Stimulated activated CD4-positive, alpha-beta T cell treated with anti-CD3 and anti-CD28 coated beads, Interleukin-15, amount 100 ng/mL, for 48 hours (primary cell): ENCODE data around the gene TNS3.

ENCODE experiments used
- DNase-seq, 2 donors: peaks; one replicate each; pipeline ENCODE4 v3.0.0-alpha.2; 2020; ENCODE audit warnings: low read depth in 2 of 2

The TNS3 gene

DNA sequence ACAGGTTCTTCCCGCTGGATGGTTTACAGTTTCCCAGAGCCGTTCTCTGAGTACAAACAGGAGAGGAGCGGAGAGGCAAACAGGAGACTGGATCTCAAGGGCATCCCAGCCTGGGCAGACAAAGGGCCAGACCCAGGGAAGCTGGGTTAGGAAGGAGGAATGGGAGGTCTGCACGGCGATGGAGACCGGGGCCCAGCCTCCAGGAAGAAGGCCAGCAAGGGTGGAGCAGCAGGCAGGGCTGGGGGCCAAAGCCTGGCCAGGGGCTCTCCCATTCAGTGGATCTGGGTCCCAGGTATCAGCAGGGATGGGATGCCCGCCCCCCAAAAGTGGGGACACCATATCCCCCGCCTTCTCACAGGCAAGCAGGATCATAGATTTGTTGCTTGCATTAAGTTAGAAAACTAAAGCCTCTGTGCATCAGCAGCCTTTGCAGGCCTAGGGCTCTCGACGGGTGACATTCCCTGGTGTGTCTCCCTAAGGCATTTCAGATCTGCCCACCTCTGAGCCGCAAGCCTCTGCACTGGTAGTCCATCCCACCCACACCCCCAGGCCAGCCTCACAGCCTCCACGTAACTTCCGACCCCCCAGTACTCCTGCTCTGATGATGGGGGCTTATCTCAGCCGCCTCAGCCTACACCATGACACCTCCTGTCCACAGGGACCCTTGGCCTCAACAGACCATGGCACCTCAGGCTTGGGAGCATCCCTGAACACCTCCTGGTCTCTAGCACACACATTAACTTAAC, 59.9 kb downstream of the TNS3 start:
- DNase-seq: no peak

DNA sequence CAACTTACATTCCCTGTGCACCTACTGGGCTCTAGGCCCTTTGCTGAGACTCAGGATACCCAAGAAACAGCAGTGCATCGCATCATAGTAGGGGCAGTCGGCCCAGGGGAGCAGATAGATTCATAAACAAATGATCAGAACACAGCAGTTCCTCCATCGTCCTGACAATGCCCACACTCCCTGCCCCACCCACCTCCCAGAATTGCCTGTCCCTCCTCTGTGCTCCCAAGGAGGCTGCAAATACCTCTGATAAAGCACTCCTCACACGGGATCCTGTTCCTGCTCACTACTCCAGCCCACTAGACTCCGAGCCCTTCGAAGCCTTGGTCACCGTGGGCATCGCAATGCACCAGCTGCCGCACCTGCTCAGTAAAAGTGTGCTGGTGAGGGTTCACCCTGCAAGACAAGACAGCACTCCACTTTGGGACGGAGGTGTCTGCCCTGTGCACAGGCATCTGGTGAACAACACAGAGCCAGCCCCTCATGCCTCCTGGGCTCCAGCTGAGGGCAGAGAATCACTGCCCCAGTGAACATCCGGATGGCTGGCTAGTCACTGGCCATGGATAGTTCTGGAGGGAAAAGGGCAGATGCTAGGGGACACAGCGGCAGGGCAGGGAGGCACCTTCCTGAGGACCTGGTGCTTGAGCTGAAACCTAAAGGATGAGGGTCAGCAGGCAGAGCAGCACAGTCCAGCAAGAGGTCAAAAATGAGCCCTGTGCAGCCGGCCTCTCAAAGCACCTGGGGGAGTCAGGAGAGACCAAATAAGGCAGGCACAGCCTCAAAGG, 60.7 kb downstream of the TNS3 start:
- DNase-seq: no peak

DNA sequence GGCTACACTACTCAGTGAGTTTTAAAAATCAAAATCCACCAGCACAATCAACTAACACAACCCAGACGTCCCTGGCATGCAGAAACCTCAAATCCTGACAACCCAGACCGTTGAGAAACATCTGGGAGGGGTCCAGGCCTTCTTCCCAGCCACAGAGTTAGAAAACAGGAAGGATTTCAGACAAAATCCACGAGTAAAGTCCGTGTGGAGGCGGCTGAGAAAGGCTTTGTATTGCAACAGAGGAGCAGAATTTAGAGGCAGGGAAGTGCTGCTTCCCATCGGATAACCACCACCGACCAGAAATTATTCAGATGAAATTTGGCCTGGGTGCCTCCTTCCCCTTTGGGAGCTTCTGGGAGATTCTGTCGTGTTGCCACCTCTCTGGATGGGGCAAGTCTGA, 61.5 kb downstream of the TNS3 start:
- DNase-seq: no peak

DNA sequence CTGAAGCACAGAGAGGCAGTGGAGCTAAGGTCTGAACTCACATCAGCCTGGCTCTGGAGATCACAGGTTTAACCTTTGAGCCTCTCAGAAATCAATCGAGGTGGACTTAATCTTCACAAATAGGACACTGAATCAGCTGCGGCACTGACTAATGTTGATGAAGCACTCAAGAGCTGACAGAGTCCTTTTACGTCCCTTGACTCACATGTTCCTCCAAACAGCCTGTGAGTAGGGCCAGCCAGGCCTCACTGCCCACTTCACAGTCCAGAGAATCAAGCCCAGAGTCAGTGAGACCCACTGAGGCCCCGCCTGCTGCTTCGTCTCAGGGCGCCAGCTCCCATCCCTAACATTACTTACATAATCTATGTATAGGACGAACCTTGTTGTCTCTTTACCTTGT, 63.1 kb downstream of the TNS3 start:
- no peak for DNase-seq

DNA sequence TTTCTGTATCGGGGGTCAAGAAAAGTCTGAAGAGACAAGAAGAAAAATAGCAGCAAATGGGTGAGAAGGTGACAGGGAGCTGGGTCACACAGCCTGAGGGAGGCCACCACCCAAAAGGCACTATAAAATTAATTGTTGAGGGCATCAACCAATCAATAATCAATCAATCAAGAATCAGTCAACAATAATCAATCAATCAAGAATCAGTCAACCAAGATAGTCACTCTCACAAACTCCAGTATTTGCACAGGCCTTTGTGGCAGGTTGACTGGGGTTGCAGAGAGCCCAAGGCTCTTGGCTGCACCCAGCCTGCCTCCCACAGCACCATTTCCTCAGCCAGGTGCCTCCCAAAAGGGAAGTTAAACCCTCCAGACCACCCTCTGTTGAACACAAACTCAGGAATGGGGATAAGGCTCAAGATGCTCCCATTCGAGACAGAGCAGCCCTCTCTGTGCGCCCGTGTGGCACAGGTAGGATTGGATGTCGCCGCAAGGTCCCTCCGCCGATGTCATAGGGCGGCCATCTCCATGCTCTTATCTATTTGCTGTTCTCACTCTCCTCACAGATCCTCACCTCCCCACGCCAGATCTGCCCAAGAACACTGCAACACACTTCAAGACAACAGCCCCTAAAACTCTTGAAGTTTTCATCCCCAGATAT, 64.0 kb downstream of the TNS3 start:
- DNase-seq: no peak

DNA sequence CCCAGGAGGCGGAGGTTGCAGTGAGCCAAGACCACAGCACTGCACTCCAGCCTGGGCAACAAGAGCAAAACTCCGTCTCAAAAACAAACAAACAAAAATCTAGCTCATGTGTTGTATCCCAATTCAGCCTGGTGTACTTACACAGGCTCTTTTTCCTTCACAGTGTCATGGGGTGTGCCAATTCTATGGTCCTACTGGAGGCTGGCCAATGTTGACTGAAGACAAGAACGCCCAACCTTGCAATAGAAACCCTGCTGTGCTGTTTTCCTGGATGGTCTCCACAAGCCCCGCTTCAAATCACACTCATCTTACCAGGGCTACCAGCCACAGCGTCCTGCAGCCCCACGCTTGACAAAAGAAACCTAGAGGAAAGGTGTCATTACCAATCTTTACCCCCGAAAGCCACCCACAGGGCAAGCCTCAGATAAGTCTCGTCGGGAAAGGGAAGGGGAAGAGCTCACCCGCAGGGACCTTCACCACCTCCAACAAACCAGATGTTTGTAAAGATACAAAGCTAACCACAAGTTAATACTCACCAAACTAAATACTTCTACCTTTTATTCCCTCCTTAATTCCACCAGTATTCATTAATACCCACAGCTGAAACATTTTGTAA, 64.8 kb downstream of the TNS3 start:
- no peak for DNase-seq

DNA sequence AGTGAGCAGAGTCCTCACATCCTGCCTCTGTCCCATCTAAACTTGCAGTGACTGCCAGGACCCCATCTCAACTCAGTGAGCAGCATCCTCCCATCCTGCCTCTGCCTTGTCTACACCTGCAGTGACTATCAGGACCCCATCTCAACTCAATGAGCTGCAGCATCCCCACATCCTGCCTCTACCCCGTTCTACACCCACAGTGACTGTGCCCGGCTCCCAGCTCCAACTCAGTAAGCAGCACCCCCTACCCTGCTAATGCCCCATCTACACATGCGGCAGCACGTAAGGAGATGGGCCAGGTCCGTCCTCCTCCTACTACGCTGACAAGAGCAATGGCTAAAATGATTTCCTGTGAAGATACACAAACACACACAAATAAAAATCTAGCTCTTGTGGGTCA, 65.5 kb downstream of the TNS3 start:
- DNase-seq: no peak

DNA sequence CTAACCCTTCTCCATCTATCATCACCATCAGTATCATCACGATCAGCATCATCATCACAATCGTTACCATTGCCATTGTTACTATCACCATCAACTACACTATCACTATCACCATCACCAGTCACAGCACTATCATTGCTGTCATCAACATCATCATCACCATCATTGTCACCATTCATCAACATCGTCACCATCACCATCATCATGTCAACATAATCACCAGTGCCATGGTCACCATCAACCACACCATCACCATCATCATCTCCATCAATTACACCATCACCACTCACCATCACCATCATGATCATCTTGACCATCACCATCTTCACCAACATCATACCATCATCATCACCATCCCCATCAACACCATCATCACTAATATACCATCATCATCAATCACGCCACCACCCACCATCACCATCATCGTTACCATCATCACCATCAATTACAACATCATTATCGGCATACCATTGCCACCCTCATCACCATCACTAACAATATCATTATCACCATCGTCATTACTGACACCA, 66.5 kb downstream of the TNS3 start:
- DNase-seq: no peak

DNA sequence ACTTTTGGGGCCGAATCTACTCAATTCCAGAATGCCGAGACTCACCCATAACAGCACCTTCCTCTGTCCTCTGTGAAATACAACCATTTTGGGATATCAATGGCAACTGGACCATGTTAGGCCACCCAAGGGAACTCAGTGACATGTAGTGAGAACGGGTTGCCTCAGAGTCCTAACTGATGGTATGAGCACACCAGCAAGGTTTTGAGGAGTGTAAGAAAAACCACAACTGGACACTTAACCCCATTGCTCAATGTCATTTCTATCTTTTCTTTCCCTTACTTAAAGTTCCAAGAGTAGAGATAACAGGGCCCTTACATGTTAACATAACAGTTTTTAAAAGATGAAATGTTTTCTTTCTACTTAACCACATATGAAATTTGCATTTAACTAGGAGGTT, 67.1 kb downstream of the TNS3 start:
- no peak for DNase-seq

DNA sequence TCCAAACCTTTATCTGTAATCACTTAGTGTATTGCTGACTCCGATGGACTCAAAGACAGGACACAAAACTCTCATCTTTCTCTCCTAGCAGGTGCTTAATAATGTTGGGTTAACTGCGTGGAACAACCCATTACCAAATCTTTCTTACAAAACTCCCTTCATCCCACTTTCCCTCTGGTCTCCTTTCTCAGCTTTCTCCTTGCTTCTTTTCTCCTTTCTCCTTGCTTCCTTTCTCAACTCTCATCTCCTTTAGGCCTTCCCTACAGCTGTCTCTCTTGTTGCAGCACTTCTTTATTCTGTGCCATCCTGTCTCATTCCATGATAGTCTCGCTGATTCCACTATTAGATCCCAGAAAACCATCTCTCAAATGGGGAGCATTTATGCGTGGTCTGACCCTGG, 67.5 kb downstream of the TNS3 start:
- no peak for DNase-seq

DNA sequence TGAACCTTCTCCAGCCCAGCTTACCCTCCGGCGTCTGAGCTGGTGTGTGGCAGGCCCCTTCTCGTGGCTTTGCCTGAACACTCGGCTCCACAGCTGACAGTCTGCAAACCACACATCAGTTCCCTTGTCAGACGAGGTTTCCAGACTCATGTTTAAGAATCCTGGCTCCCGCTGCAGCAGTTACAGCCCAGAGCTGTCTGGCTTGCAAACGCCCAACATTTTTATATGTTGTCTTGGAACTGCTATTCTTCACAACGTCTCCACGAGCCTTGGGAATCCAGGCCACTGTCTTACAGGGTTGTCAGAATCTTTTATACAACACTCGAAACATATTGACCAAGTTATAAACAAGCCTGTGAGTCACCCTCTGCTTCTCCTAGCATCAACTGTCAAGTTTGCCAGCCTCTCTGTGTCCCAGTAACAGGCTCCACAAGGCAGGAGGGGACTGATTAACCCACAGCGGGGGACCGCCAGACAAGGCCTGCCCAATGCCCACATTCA, 68.1 kb downstream of the TNS3 start:
- DNase-seq: no peak

DNA sequence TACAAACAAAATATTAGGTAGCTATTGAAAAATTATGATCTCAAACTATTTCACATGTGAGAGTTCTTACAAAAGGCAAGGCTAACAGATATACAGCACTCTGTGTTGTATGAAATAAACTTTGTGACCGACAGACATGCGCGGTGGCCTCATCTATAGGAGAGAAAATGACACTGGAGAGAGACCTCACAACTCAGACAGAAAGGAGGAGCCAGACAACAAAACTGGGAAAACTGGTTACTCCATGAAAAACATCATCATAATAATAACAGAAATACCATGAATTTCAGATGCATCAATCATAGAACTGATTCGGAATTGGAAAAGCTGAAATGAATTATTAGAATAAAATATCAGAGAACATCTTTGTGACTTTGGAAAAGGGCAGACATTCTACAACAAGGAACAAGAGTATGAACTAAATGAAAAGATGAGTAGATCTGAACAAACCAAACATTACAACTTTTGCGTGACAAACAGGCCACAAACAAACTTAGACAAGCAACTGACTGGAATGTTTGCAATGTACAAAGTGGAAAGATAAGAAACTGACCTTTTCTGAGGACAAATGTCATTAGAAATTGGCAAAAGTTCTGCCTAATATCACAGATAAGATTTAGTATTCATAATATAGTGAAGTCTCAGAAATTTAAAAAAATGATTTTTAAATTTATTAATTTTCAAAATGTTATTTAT, 69.3 kb downstream of the TNS3 start:
- DNase-seq: no peak

DNA sequence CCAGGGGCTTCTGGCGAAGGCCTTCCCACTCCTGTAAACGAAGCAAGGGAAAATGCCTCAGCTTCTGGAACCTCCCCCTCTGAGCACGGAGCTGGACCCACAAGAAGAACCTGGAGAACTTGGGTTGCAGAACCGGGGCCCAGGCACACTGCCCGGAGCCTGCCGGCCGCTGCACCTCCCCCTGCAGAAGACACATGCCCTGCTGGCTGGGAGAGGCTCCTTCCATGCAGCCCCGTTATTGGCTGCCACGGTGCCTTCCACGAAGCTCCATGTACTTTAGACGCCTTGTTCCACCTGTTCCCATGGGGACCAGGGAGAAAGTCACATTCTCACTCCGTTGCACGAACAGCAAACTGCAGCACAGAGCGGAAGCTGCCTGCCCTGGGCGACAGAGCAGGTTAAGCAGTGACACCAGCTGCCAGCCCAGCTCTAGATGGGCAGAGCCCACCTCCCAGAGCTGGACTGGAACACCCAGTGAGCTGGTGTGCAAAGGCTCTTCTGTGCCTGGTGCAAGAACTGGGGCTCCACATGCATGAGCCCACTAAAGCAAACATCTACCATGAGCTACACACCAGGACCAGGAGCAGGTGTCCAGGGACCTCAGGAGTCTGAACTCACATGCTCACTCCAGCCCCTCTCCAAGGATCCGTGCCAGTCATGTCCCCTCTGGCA, 70.1 kb downstream of the TNS3 start:
- DNase-seq: no peak

DNA sequence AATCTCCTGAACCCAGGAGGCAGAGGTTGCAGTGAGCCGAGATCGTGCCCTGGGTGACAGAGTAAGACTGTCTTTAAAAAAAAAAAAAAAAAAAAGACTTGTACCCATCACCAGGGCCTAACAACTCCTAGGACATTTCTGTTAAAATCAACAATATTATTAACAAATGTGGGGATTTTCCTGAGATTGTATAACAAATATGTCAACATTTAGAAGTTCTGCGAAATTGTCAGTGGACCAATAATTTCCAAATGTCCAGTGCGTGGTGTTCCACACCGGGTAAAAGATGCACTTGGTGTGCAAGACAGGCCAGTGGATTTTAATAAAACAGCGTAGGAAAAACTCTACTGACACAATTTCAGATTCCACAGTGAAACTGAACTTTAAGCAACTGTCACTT, 71.1 kb downstream of the TNS3 start:
- no peak for DNase-seq

DNA sequence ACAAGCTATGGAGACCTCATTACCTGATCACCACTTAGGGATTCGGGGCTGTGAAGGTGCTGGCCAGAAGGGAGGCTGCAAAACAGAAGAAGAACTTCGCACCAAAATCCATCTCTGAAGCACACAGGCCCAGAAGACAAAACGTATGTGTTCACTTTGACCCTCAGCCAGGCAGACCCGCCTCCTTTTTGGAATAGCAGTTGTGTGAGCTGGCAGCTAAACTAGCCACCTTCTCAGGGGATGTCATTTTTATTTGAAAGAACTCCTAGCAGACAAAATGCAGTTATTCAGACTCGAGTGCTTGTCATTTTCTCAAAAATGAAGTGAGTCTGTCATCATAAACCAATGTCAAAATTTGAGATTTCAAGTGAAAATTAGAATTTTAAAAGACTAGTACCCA, 71.7 kb downstream of the TNS3 start:
- DNase-seq: no peak

DNA sequence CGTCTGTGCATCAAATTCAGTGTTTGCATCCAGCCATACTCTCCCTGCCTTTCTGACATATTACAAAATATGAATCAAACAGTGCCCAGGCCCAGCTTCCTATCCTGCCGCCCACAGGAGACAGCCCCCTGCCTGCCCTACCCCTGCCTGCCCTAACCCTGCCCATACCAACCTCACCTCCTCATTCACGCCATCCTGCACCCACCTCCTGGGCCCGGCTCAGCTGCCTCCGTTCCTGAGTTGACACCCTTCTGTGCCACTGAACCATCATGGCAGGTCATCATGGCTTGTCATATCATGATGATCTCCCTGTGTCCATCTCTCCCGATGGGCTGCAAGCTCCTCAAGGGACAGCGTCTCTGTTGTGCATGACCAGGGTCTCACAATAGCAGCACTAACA, 72.3 kb downstream of the TNS3 start:
- no peak for DNase-seq

DNA sequence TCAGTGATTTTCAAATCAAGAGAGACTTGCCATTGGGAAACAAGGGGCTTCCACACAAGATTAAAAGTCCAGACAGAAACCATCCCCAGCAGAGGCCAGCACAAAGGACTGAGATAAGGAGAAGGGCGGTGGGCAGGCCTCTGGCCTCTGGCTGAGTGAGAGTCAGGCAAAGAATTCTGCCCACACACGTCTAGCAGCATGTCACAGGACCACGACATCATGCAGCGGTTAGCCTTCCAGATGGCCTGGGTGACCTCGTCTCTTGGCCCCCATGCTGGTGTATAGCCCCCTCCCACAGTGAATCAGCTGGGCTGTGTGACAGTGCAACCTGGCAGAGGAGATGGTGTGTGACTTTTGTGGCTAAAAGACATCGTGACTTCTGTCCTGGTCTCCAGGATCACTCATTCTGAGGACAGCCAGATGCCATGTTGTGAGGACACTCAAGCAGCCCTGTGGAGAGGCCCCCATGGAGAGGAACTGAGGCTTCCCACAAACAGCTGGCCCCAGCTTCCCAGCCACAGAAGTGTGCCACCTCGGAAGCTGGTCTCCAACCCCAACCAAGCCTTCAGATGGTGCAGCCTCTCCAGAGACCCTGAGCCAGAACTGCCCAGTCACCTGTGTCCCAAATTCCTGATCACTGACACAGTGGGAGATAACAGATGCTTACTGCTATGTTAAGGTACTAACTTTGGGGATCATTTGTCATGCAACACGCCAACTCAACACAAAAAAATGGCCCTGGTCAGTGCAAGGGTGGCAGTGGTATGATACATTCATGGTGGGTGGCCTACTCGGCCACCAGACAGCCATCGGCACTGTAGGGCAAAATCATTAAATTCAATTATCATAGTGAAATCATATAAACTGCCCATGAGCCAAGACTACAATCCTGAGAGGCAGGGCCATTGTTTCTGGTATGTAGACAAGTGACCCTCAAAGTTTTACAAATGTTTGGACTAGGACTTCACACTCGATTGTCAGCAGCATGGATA, 73.2 kb downstream of the TNS3 start:
- no peak for DNase-seq

DNA sequence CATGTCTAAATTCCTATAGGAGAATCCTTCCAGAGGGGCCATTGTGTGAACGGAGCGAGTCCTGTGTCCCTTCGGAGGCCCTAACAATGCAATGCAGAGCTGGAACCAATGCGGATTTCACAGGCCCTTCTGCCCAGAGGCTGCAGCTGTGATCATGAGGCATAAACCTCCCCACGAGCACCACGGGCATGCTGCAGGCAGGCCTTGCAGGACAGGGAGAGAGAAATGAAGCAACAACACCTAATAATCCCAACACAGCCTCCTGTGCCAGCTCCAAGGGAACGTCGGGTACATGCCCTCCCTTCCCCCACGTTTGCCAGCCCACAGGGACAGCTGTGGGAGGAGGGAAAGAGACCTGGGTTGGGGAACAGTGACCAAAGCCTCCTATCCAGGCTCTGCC, 74.4 kb downstream of the TNS3 start:
- no peak for DNase-seq
